Breast epithelium (tissue), 4 donors: ENCODE data around the gene NDFIP2. TPM values are rescaled to one million over a fixed set of nuclear protein-coding genes. Genes with fewer than 3 reads are reported as not detected.

Experiments used
- DNase-seq, 2 donors: peaks; one replicate each; pipeline ENCODE4 v3.0.0-alpha.2; 2019; ENCODE audit warnings: low spot score in 2 of 2
- H3K27ac ChIP-seq, 2 donors: fragments of 200-600 bp; sonication (generic) in 1 of 2; one replicate each; pipeline ENCODE4 v1.5.1; 2016 to 2019; ENCODE audit warnings: mild to moderate bottlenecking in 1 of 2
- H3K27me3 ChIP-seq, 2 donors: fragments of 200-600 bp; sonication (generic) in 1 of 2; one replicate each; pipeline versions ENCODE4 v1.5.1 to v1.6.0; 2017 to 2019; ENCODE audit warnings: control low read depth in 1 of 2, mild to moderate bottlenecking in 1 of 2
- H3K36me3 ChIP-seq: fragments of 200-600 bp; one replicate; pipeline ENCODE4 v1.5.1; 2019
- H3K4me1 ChIP-seq, 2 donors: fragments of 200-600 bp; sonication (generic); one replicate each; pipeline ENCODE4 v1.5.1; 2016 to 2019; ENCODE audit warnings: control low read depth in 1 of 2
- H3K4me3 ChIP-seq, 3 donors: fragments of 200-600 bp; sonication (generic); 1 replicate in 2 of 3; 2 replicates in 1 of 3; pipeline ENCODE4 v1.5.1; 2016 to 2019; ENCODE audit warnings: mild to moderate bottlenecking in 3 of 3, moderate library complexity in 2 of 3
- H3K9me3 ChIP-seq, 2 donors: fragments of 200-600 bp; sonication (generic) in 1 of 2; one replicate each; pipeline ENCODE4 v1.5.1; 2016 to 2019; ENCODE audit warnings: control low read depth in 1 of 2
- CTCF ChIP-seq, 3 donors: fragments of 450-650 bp; IDR thresholded peaks; one replicate each; pipeline ENCODE4 v1.5.1; 2016 to 2017; ENCODE audit warnings: antibody characterized with exemption in 3 of 3, mild to moderate bottlenecking in 3 of 3, moderate library complexity in 3 of 3
- POLR2A ChIP-seq: fragments of 450-650 bp; IDR thresholded peaks from one replicate; pipeline ENCODE4 v1.6.1; 2016; ENCODE audit warnings: antibody characterized with exemption, mild to moderate bottlenecking, moderate library complexity
- POLR2AphosphoS5 ChIP-seq, 3 donors: sonication (generic); formaldehyde crosslinking; IDR thresholded peaks; one replicate each; pipeline ENCODE4 v1.6.1; 2017; ENCODE audit warnings: antibody characterized with exemption in 3 of 3
- intact Hi-C: fragments of 100-400 bp; cut with DNase I; formaldehyde crosslinking; loops from one replicate; pipeline ENCODE4 v1.15.1; 2023; ENCODE audit warnings: low total_unique reads
- total RNA-seq, 3 donors: library from RNA; depleted of rRNA; stranded (reverse); fragments of >200 nt; gene quantifications; one replicate each; pipeline ENCODE4 v1.1.0, GENCODE V29; 2016

Gene NDFIP2
- total RNA-seq, 3 donors from 2014 or later = 15.8 to 26.5 (median 22.6) TPM

GRCh38 chr13:79604752-79605151 lies 123.8 kb downstream of the NDFIP2 start:
- Histone ChIP-seq H3K9me3 (no peaks in the 10 kb centered on the region), H3K4me3 (no peak overlapping the region), H3K27ac (peak overlapping the region in 1 of 2 donors; percentile 23), H3K4me1 (no peaks in the 10 kb centered on the region), H3K36me3 (no peaks in the 10 kb centered on the region), H3K27me3 (no peaks in the 10 kb centered on the region)
- DNase-seq = no peak
- TF ChIP-seq POLR2A (no peak), CTCF (IDR thresholded peaks at IDR 0.05) (no peak), POLR2AphosphoS5 (IDR thresholded peaks at IDR 0.05) (no peak)
- intact Hi-C loops = loop anchor here (5.0 kb wide), 1 partner anchor 698 kb away; no protein-coding TSS in a partner anchor

Other genes starting within 250 kb of the NDFIP2 start
- 10 to 100 TPM; 31.7 to 70.1 (median 43.6) TPM for gene RBM26, start 74.9 kb upstream of the NDFIP2 start, total RNA-seq